Fibroblast of skin of left biceps (primary cell): Measurements from ENCODE around the gene SBF2.

Experiments
- DNase-seq, 2 experiments: peaks; one replicate each; pipeline ENCODE4 v3.0.0-alpha.2; 2013; ENCODE audit warnings: low read depth in 2 of 2

SBF2 gene

GRCh38 chr11:10293423-10294289, at the start of gene SBF2:
Gene SBF2 (minus strand): TSS chr11:10294219. CDS start chr11:10294069, 150 bp downstream.
- DNase-seq: no peak

- no peak for DNase-seq
Measured at GRCh38 chr11:10338287-10338686, 44.3 kb upstream of the SBF2 start.

GRCh38 chr11:10333490-10333889, 39.5 kb upstream of the SBF2 start:
- no peak for DNase-seq

GRCh38 chr11:10331548-10332289, 37.7 kb upstream of the SBF2 start:
- DNase-seq: no peak

DNA sequence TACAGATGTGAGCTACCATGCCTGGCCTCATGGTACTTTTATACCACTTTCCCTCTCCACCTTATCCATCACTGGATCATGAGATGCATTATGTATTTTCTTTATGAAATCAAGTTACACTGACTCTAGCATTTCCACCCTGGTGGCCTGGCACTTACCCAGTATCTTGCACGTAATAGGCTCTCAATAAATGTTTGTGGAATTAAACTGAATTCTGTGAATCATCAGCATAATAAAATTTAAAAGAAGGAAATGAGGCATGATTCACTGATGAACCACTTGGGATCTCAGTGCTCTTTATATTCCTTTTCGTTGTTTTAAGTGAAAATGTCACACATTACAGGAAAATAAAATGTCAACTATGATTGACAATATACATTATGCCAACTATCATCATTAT, 35.9 kb upstream of the SBF2 start:
- DNase-seq: peak; percentile 76 to 79

GRCh38 chr11:10329356-10329755, 35.3 kb upstream of the SBF2 start:
- DNase-seq: no peak

- no peak for DNase-seq
Measured at GRCh38 chr11:10328314-10329098, 34.5 kb upstream of the SBF2 start.

DNA sequence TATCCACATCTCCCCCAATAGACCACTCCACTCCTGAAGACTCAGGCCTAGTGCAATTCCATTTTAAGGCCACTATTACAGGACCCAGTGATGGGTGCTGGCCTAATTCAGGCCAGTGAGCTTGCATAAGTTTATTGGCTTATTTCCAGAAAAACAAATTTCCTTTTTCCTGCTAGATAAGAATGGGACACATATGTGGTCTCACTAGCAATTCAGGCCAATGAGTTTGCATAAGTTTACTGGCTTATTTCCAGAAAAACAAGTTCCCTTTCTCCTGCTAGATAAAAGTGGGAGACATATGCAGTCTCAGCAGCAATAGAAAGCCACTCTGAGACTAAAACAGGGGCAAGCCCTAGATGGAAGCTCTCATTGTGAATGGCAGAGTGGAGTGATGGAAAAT, 33.2 kb upstream of the SBF2 start:
- DNase-seq: no peak

- no peak for DNase-seq
Measured at GRCh38 chr11:10326012-10326964, 32.3 kb upstream of the SBF2 start.

- DNase-seq: no peak
Measured at GRCh38 chr11:10325277-10326011, 31.4 kb upstream of the SBF2 start.

GRCh38 chr11:10324474-10324873, 30.5 kb upstream of the SBF2 start:
- DNase-seq: no peak

GRCh38 chr11:10323793-10324170, 29.8 kb upstream of the SBF2 start:
- DNase-seq: no peak

- DNase-seq: peak in 1 of 2 experiments; percentile 85
Measured at GRCh38 chr11:10322830-10323792, 29.1 kb upstream of the SBF2 start.

- DNase-seq: no peak
Measured at GRCh38 chr11:10322401-10322800, 28.4 kb upstream of the SBF2 start.

DNA sequence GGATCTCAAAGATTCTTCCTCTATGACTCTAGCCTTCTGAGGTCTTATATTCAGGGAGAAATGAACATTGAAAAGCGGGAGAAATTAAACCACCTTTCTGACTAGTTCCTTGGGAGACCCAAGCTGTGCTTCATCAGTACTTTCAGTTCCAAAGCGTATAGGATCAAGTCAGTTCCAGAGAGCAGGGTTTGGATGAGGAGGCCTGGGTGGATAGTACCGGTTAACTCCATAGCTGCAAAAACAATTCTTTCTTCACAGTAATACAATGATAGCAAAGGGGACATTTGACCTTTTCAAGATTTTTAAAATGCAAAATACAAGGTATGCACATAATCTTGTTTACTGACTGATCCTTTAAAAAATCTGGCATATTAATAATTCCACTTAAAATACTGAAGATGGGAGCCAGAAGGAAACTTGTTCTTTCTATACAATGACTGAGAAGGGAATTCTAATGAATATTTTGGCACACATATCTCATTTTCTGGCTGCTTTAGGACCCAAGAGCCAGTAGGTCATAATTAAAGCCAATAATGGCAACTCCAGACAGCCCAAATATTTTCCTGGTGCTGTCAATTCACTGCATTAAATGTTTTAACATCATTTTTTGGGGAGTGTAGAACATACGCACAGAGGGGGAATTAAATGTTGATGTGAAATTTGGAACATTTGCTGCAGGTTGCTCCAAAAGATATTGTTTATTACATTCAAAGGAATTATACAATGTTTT, 26.9 kb upstream of the SBF2 start:
- no peak for DNase-seq

GRCh38 chr11:10319702-10320558, 25.9 kb upstream of the SBF2 start:
- DNase-seq: no peak

GRCh38 chr11:10318527-10318802, 24.4 kb upstream of the SBF2 start:
- no peak for DNase-seq
